EL (cell line): ENCODE data around the gene KRTAP5-11.
"Not testable (repeated sequence)": the region's sequence is repeated elsewhere in the genome, so short reads cannot be mapped to it uniquely, and the experiment has no call there.

Source experiments
- DNase-seq: peaks from one replicate; pipeline ENCODE4 v3.0.0-alpha.2; 2016

KRTAP5-11 gene, protein sequence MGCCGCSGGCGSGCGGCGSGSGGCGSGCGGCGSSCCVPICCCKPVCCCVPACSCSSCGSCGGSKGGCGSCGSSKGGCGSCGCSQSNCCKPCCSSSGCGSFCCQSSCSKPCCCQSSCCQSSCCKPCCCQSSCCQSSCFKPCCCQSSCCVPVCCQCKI

DNA sequence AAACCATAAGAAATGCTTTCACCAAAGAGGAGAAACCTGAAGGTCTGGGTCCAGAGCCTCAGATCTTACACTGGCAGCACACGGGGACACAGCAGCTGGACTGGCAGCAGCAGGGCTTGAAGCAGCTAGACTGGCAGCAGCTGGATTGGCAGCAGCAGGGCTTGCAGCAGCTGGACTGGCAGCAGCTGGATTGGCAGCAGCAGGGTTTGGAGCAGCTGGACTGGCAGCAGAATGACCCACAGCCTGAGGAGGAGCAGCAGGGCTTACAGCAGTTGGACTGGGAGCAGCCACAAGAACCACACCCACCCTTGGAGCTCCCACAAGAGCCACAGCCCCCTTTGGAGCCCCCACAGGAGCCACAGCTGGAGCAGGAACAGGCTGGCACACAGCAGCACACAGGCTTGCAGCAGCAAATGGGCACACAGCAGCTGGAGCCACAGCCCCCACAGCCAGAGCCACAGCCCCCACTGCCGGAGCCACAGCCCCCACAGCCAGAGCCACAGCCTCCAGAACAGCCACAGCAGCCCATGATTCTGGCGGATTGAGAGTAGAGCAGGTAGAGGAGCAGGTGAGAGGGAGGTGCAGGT, at the start of gene KRTAP5-11:
Gene KRTAP5-11, minus strand, starts transcription at position 567 of the 587 bp plus-strand sequence. Its CDS starts 38 bp downstream, at position 529.
- no peak for DNase-seq

DNA sequence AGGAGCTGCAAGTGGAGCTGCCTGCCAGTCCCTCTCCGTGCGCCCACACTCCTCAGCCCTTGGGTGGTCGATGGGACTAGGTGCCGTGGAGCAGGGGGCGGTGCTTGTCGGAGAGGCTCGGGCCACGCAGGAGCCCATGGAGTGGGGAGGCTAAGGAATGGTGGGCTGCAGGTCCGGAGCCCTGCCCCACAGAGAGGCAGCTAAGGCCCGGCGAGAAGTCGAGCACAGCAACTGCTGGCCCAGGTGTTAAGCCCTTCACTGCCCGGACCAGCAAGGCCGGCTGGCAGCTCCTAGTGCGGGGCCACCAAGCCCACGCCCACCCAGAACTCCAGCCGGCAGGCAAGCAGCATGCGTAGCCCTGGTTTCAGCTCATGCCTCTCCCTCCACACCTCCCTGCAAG, 48.9 kb upstream of the KRTAP5-11 start:
- DNase-seq: not testable (repeated sequence)

DNA sequence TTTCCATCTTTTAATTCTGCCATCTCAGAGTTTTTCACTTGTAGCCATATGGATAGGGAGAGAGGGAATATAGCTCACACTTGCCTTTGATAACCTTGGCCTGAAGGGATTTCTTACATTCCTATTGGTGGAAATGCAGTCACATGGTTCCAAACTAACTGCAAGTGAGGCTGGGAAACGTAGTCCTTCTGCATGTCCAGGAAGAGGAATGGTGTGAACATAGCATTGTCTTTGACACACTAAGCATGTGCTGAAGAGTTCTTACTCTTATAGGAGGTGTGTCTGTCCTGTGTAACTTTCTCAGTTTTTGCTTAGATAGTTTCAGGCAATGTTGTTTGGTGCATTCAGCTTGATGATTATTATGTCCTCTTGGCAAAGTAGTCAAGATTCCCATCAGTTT, 47.4 kb upstream of the KRTAP5-11 start:
- DNase-seq: not testable (repeated sequence)

DNA sequence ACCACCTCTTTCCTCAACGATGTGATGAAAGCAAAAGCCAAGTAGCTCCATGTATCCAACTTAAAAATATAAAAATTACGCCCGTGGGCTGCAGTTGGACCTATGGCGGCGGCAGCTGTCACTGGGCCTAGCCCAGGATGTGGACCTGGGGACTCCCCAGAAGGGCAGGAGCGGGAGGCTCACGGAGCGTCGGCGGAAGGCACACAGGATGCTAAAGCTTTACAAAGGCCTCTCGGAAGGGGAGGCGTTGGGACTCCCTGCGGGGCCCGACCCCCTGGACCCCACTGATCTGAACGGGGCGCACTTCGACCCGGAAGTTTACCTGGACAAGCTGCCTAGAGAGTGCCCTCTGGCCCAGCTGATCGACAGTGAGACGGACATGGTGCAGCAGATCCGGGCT, 46.3 kb upstream of the KRTAP5-11 start:
- not testable (repeated sequence) for DNase-seq

DNA sequence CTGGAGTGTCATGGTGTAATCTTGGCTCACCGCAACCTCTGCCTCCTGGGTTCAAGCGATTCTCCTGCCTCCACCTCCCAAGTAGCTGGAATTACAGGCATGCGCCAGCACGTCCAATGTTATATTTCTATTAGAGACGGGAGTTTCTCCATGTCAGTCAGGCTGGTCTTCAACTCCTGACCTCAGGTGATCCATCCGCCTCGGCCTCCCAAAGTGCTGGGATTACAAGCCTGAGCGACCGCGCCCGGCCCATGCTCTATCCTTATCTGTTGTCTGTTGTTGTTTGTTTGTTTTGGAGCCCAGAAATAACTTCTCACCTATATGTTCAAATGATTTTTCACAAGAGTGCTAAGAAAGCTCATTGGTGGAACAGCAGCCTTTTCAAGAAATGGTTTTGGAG, 40.6 kb upstream of the KRTAP5-11 start:
- DNase-seq: not testable (repeated sequence)

DNA sequence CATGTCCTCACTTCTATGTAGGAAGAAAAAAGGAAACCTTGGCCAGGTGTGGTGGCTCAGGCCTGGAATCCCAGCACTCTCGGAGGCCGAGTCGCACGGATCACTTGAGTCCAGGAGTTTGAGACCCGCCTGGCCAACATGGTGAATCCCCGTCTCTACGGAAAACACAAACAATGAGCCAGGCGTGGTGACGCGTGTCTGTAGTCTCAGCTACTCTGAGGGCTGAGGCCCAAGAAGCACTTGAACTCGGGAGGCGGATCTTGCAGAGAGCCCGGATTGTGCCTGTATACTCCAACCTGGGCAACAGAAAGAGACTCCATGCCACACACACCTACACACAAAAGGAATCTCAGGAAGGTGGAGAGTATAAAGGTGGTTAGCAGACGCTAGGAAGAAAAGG, 39.9 kb upstream of the KRTAP5-11 start:
- DNase-seq: not testable (repeated sequence)

DNA sequence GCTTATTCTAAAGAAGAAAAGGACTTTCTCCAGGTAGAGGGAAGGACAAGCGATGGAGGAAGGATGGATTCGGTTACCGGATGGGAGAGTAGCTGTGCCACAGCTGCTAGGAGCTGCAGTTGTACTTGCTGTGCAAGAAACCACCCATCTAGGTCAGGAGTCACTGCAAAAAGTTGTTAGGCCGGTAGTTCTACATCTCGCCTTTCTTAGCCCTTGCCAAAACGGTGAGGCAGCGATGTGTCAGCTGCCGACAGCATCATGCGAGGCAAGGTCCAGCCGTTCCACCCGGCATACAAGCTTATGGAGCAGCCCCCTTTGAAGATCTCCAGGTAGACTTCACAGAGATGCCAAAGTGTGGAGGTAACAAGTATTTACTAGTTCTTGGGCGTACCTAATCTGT, 32.3 kb upstream of the KRTAP5-11 start:
- DNase-seq: not testable (repeated sequence)

DNA sequence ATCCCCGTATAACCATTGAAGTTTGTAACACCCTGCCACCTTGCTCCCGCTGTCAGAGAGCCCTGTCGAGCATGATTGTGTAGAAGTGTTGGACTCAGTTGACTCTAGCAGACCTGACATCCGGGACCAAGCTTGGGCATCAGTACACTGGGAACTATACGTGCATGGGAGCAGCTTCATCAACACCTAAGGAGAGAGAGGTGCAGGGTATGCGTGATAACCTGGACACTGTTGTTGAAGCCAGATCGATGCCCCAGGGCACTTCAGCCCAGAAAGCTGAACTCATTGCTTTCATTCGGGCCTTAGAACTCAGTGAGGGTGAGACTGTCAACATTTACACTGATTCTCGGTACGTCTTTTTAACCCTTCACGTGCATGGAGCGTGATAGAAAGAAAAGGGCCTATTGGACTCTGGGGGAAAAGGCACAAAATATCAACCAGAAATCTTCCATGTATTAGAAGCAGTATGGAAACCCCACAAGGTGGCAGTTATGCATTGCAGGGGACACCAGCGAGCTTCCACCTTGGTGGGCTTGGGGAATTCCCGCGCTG, 31.8 kb upstream of the KRTAP5-11 start:
- not testable (repeated sequence) for DNase-seq

DNA sequence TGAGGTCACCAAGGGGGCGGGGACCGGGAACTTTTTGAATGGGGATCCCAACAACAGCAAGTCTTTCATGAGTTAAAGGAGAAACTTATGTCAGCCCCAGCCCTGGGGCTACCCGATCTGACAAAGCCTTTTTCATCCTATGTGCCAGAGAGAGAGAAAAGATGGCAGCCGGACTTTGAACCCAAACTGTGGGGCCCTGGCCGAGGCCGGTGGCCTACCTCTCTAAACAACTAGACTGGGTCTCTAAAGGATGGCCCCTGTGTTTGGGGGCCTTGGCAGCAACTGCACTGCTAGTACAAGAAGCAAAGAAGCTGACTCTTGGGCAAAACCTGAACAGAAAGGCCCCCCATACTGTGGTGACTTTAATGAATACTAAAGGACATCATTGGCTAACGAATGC, 31.3 kb upstream of the KRTAP5-11 start:
- DNase-seq: not testable (repeated sequence)

DNA sequence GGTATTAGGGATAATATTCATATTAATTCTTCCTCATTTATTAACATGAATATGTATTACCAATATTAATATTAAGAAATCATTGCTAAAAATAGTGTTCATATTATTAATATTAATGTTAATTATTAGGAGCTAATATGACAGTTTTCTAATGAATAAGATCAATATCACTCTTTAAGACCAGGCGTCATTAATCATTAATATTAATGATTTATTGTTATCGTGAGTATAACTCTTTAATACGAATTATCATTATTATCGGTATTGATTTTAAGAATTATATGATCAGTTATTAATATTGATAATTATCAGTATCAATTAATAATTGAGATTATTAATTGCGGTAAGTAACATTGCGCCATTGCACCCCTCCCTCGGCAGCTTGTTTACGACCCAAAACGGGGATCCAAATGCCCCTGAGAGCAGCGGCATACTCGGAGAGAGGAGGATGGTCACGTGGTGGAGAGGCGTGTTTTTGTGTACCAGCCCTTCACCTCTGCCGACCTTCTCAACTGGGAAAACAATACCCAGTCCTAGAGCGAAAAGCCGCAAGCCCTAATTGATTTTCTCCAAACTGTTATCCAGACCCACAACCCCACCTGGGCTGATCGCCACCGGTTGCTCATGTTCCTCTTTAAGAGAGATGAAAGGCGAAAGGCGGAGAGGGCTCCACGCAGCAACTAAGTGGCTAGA, 28.7 kb upstream of the KRTAP5-11 start:
- DNase-seq: not testable (repeated sequence)

DNA sequence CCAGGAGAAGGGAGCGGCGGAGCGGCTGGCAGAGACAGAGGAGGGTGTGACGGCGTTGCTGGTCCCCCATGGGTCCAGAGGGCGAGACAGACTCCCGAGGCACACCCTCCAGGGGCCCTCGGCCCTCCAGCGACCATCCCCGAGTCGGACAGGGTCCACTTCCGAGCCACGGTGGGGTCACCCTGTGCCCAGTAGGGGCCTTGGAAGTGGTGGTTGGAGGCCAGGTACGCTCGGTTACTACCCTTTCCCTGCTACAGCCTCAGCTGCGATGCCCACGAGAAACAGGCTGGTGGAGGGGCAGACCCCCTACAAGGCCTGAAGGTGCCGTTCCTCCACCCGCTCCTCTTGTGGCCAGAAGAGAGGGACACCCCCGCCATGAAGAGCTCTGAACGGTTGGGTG, 25.6 kb upstream of the KRTAP5-11 start:
- not testable (repeated sequence) for DNase-seq

DNA sequence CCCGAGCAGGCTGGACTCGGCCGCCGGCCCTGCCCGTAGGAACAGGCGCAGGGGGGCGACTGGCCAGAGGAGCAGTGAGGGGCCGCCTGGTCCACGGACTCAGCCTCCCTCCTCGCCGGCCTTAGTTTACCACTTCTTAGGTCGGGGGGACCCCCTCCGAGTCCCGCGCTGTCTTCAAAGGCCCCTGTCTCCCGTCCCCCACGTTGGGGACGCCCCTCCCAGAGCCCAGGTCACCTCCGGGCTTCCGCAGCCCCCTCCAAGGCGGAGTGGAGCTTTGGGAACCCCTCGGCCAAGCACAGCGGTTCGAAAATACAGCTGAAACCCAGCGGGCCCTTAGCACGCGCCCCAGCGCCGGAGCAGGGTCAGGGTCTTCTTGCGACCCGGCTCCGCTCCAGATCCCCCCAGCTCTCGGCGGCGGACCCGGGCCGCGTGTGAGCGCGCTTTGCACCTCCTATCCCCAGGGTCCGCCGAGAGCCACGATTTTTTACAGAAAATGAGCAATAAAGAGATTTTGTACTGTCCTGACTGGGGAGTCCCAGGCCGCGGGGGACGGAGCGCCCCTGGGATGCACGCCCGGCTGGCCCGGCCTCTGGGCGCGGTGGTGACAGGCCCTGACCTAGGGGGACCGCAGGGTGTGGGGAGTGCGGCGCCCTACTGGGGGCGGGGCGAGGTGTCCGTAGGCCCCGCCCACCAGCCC, 25.0 kb upstream of the KRTAP5-11 start:
- DNase-seq: not testable (repeated sequence)

DNA sequence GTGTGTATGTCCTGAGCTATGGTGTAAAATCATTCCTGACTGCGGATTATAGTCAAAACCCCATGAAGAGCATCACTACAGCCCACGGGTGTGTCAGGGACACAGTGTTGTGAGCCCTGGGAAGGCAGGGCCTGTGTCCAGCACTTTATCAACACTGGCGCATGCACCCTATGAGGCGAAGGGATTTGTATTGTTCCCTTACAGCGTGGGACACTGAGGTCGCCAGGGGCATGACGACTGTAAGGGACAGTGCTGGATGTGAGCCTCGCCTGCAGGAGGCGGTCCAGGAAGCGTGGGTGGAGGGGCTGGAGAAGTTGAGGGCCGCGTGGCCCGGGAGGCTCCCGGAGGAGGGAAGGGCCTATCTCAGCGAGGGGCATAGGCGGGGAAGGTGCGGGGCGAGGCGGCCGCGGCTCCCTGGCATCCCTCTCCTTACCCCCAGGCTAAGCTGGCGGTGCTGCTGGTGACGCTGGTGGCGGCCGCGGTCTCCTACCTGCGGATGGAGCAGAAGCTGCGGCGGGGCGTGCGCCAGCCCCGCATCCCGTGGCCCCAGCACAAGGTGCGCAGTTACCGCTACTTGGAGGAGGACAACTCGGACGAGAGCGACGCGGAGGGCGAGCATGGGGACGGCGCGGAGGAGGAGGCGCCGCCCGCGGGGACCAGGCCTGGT, 24.3 kb upstream of the KRTAP5-11 start:
- DNase-seq: not testable (repeated sequence)

DNA sequence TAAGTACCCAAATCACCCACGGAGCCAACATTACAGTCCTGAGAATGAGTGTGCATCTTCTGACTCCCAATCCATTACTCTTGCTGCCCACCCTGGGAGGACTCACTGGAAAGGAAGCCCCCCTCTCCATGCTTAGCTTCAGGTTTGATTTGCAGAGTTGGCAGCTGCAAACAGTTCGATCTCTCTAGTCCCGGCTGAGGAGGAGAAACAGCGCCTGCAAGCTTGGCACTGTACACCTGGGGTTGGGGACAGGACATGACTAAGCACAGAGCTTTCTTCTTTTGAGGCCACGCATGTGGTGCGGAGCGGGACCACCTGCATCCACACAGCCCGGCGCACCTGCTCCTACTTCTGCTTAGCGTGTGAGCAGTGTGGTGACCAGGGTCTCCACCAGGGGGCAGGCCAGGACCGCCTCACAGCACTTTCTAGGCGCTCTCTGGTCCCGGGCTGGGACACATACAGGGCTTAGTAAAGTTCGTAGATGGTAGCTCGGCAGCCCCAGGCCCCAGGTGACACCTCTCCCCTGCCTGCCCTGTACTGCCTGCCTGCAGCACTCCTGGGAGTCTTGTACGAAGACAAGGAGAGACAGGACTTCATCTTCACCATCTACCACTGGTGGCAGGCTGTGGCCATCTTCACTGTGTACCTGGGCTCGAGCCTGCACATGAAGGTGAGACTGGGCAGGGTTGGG, 22.3 kb upstream of the KRTAP5-11 start:
- not testable (repeated sequence) for DNase-seq

DNA sequence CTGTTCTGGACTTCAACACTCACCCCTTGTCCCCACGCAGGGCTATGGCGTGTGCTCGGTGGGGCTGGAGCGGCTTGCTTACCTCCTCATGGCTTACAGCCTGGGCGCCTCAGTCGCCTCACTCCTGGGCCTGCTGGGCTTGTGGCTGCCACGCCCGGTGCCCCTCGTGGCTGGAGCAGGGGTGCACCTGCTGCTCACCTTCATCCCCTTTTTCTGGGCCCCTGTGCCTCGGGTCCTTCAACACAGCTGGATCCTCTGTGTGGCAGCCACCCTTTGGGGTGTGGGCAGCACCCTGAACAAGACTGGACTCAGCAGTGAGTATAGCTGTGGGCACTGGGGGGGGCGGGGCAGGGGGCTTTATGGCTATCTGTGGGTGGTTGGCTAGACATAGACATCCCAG, 20.5 kb upstream of the KRTAP5-11 start:
- not testable (repeated sequence) for DNase-seq

DNA sequence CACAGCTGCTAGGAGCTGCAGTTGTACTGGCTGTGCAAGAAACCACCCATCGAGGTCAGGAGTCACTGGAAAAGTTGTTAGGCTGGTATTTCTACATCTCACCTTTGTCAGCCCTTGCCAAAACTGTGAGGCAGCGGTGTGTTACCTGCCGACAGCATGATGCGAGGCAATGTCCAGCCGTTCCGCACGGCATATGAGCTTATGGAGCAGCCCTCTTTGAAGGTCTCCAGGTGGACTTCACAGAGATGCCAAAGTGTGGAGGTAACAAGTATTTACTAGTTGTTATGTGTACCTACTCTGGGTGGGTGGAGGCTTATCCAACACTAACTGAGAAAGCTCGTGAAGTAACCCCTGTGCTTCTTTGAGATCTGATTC, 6.9 kb upstream of the KRTAP5-11 start:
- DNase-seq: not testable (repeated sequence)

DNA sequence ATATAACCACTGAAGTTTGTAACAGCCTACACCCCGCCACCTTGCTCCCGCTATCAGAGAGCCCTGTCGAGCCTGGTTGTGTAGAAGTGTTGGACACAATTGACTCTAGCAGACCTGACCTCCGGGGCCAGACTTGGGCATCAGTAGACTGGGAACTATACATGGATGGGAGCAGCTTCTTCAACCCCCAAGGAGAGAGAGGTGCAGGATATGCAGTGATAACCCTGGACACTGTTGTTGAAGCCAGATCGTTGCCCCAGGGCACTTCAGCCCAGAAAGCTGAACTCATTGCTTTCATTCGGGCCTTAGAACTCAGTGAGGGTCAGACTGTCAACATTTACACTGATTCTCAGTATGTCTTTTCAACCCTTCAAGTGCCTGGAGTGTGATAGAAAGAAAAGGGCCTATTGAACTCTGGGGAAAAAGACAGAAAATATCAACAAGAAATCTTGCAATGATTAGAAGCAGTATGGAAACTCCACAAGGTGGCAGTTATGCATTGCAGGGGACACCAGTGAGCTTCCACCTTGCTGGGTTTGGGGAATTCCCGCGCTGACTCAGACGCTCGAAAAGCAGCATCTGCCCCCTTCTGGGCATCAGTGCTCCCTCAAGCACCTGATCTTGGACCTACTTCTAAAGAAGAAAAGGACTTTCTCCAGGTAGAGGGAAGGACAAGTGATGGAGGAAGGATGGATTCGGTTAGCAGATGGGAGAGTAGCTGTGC, 6.3 kb upstream of the KRTAP5-11 start:
- DNase-seq: not testable (repeated sequence)

DNA sequence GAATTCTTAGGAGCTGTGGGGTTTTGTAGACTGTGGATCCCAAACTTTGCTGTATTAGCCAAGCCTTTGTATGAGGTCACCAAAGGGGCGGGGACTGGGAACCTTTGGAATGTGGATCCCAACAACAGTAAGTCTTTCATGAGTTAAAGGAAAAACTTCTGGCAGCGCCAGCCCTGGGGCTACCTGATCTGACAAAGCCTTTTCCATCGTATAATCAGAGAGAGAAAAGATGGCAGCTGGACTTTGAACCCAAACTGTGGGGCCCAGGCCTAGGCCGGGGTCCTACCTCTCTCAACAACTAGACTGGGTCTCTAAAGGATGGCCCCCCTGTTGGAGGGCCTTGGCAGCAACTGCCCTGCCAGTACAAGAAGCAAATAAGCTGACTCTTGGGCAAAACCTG, 5.6 kb upstream of the KRTAP5-11 start:
- peak; percentile 23 for DNase-seq

DNA sequence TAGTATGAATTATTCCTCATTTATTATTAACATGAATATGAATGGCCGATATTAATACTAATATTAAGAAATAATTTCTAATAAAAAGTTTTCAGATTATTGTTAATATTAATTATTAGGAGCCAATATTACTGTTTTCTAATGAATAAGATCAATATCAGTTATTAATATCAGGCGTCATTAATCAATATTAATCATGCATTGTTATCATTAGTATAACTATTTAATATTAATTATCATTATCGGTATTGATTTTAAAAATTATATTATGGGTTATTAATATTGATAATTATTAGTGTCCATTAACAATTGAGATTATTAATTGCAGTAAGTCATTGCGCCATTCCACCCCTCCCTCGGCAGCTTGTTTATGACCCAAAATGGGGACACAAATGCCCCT, 3.0 kb upstream of the KRTAP5-11 start:
- not testable (repeated sequence) for DNase-seq

DNA sequence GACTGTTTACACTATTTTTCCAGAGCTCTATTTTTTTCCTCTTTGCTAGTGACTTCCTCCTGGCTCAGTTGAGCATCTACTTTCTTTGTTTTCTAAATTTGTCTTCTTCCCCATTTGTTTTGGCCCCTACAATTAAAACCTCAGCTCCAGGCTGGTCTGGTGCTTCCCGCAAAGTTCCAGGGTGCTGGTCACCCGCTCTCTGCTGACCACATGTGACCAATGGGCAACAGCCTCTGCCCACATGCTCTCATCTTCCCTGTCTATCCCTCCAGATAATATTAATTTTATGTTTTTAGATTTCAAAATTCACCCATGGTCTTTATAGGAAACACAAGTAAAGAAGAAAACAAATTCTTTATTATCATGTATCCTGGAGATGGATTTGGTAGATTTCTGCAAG, 294 bp upstream of the KRTAP5-11 start:
- DNase-seq: not testable (repeated sequence)

DNA sequence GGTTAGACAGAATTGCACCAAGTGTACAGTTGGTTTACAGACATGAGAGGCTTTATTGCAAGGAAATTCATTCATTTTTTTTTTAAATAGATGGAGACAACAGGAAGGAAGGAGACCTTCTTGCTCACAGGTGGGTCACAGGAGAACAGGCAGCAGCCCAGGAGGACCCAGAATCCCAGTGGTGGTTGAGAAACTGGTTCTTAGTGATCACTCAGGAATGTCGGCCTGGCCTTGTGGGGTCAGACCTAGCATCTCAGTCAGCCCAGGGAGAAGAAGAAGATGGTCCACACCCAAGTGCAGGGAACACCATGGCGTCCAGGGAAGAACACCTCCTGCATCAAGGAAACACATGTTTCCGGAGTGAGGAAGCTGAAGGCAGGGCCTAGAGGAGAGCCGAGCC, 849 bp downstream of the KRTAP5-11 start:
- no peak for DNase-seq
